GM19238 (cell line): ENCODE measurements around the gene KRTAP10-12.

Source experiments
- DNase-seq: peaks from one replicate; pipeline ENCODE4 v3.0.0; 2011; ENCODE audit warnings: low spot score; ENCODE audit not compliant: insufficient read length

Gene KRTAP10-12

DNA sequence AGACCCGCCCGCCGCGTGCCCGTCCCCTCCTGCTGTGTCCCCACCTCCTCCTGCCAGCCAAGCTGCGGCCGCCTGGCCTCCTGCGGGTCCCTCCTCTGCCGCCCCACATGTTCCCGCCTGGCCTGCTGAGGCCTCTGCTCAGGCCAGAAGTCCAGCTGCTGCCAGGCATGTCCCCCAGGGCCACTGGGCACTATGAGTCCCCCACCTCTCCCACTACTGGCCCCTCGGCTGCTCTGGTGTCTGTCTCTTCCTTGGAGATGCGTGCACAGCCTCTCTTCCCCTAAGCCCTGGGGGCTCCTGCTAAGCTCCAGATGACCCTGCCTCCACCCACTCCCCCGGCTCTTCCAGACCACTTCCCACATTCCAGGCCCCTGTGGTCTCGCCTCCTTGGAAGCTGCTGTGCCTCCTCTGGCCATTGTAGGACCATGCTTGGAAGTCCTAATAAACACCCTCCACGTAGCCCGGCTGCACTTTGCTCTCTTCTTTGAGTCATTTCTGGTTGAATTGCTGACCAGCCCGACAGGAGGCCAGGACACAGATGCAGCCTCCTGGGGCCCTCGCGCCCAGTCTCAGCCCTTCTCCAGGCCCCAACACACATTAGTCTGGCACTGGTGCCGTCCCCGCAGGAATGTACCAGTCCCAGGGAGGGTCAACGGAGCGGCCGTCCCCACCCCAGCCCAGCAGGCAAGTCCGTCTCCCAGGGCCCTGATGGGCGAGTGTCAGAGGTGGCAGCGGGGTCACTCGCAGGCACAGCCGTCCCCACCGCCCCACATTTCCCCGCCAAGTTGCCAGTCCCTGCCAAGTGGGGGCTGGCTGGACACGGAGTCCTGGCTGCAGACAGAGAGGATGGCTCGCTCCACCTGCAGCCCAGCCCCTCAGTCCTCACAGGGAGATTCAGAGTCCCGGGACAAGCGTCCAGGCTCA is 1.1 kb downstream of the KRTAP10-12 start:
- DNase-seq, result no peak

DNA sequence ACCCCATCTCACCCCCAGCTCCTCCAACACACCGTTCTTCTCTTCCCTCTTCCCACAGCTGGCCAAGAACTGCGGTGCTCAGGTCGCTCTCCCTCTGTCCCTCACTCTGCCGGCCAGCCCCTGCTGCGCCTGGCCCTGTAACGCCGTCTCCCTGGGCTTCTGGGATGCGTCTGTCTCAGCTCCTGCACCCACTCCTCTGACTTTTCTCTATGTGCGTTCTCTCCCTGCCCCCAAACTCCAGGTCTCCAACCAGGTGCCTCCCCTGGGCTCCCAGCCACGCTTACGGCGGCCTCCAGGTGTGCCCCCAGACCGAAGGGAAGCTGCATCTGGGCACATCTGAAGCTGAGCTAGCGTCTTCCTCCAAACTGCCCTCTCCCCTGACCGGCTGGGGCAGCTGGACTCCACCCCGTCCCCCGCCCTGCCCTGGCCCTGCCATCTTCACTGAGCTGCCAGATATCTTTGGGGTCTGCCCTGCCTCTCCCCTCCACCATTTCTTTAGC is 2.6 kb downstream of the KRTAP10-12 start:
- DNase-seq, result no peak

DNA sequence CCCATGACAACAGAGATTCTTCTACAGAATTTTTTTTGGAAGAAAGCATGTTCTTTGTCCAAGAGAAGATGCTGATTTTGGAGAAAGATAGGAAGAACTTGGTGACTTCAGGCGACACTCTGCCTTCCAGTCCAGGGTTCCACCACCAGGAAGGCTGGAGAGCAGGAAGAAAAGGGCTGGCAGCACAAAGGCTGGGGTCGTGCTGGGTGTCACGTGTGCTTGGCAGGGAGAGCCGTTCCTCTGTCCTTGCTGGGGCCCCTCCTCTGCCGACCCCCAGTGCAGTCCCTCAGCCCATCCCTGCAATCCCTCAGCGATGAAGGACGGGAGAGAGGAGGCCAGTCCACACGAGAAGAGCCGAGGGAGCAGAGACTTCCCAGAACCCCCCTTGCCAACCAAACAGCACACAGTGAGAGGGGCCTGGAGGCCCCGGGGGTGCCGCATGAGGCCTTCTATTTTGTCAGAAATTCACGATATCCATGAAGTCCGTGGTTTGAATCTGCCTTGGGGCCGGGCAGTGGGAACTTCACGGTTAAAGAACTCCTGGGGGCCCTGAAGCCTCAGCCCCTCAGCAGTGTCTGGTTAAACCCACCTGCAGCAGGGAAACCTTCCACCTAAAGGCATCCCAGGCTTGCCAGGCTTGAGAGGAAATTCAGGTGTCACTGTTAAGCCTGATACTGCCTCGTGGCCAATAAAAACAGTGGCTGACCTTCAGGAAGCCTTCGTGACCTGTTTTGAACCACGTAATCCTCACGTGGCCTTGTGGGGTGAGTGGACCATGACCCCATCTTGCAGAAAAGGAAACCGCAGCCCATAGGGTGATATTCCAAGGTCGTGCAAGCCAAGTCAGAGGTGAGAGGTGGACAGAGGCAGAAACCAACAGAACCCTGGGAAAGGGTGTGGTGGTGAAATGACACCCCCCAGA is 3.4 kb downstream of the KRTAP10-12 start:
- no peak for DNase-seq

DNA sequence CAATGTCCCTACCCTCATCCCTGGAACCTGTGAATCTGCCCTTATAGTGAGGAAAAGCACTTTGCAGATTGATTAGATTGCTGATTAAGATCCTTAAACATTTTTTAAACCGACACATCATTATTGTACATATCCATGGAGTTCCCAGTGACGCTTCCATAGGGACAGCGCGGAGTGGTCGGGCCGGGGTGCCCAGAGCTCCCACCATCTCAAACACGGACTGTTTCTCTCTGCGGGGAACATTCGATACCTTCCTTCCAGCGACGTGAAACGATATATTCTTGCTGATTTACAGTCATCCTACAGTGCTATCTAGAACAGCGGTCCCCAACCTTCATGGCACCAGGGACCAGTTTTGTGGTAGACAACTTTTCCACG is 4.0 kb downstream of the KRTAP10-12 start:
- DNase-seq, result no peak

DNA sequence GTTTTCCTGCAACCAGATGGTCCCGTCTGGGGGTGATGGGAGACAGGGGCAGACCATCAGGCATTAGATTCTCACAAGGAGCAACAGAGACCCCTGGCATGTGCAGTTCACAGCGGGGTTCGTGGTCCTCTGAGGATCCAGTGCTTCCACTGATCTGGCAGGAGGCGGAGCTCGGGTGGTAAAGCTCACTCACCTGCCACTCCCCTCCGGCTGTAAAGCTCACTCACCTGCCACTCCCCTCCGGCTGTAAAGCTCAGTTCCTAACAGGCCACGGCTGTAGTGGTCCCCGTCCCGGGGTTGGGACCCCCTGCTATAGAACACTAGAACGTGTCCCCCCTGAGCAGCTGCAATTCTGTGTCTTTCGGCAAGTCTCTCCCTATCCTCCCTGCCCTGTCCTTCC is 4.6 kb downstream of the KRTAP10-12 start:
- DNase-seq, result no peak

DNA sequence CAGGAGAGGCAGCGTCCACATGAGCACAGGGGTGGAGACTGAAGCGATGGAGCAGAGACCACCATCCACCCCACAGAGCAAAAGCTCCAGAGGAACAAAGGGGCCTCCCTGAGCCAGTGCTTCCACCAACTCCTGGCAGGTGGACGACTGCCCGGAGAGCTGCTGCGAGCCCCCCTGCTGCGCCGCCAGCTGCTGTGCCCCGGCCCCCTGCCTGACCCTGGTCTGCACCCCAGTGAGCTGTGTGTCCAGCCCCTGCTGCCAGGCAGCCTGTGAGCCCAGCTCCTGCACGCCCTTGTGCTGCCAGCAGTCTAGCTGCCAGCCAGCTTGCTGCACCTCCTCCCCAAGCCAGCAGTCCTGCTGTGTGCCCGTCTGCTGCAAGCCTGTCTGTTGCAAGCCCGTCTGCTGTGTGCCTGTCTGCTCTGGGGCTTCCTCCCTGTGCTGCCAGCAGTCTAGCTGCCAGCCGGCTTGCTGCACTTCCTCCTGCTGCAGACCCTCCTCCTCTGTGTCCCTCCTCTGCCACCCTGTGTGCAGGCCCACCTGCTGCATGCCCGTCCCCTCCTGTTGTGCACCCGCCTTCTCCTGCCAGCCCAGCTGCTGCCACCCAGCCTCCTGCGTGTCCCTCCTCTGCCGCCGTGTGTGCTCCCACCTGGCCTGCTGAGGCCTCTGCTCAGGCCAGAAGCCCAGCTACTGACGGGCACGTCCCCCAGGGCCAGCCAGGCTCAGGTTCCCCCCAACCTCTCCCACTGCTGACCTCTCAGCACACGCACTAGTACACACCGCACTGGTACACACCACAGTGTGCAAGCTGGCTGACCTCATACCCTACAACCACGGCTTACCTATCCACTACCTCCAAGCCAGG is 5.4 kb downstream of the KRTAP10-12 start:
- no peak for DNase-seq

DNA sequence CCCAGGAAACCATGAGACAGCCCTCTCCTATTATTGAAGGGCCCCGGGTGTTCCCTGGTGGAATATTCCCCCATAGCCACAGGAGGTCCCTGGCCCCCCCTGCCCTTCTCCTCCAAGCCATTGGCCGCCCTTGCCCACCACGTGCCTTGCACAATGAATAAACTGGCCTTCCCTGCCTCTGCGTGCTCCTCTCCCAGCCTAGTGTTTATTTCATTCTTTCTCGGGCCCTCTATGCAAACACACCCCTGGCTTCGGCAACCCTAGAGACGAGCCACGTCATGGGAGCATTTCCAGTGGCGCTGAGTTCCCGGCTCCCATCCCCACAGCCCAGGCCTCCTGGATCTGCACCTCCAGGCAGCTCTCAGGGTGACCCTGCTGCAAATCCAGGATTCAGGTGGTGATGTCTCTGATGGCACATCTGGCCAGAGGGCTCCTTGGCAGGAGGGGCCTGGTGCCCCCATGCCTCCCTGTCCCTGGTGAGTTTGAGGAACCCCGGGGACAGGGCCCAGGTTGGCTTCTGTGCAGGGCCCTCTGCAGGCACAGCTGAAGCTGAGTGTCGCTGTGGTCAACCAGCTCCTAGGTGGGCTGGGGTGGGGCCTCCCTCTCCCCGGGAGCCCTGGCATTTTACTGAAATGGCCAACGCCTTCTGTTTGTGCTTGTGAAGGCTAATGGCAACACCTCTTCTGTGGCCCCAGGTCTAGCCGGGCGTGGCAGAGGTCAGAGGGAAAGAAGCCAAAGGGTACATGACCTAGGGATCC is 6.2 kb downstream of the KRTAP10-12 start:
- no peak for DNase-seq

DNA sequence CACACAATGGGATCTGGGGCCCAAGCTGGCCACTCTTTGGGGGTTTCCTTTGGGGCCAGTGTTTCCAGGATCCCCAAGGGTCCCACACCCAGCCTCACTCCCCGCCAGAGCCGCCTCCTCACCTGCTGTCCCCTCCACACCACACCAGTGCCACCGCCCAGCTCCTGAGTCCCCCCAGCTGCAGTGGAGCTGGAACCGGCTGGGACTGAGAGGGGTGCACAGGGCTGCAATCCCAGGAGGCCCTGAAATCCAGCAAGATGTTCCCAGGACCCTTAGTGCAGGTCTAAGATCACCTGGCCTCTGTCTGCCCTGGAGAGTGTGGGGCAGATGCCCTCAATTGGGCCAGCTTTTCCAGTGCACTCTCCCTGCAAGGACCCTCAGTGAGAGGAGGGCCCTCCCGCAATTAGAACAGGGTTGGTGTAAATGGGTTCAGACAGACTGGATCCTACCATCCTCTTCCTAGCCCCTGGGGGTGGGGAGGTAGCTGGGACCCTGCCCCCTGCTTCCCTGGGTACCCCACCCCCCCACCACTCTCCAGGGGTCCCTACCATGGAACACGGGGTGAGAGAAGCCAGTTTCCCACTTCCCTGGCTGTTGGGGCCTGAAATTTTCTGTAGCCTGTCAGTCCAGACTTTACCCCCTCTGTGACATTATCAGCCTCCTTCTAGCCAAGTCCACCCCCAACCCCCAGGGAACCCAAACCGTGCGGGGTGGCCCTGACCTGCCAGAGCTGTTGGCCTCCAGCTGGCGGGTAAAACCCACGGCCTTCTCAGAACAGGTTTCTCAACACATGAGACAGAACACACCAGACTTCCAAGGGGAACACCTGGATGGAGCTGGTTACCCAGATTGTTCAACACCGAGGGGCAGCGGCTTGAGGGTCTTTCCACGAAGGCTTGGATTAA is 7.0 kb downstream of the KRTAP10-12 start:
- DNase-seq, result no peak

DNA sequence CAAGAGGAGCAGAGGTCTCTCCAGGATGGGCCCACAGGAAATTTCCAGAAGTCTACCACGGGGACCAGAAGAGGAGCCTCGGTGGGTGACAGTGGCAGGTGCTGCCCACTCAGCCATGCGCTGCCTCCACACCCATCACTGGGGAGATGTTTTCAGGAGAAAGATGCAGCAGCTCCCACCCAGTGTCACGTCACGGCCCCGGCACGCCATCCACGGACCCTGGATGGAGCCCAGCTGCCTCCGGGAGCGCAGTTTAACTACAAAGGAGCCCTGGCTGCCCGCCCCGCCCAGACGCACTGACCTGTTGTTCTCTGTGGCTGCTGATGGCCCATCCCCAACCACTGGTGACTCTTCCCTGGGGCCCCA is 7.6 kb downstream of the KRTAP10-12 start:
- no peak for DNase-seq

DNA sequence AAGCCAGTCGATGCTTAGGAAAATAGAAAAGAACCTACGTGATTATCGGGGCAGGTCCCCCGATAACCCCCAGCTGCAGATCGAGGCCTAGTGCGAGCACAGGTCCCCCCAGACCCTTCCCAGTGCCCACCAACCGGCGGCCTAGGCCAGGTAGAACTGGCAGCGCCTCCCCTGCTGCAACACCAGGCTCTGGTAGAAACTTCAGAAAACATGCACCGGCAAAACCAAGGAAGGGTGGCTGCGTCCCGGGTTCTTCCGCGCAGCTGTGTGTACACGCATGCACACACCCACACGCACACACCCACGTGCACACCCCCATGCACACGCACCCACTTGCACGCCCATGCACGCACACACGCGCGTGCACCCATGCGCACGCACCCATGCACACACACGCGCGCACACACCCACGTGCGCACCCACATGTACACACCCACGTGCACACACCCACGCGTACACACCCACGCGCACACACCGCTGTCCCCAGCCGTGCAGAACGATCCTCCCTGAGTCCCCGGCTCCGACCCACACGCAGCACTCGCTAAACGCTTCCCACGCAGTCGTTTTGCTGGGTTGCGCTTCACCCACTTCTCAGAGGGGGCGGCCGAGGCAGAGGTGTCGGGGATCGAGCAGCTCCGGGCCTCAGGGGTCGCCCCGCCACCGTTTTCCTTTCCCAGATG is 9.2 kb downstream of the KRTAP10-12 start:
- no peak for DNase-seq

DNA sequence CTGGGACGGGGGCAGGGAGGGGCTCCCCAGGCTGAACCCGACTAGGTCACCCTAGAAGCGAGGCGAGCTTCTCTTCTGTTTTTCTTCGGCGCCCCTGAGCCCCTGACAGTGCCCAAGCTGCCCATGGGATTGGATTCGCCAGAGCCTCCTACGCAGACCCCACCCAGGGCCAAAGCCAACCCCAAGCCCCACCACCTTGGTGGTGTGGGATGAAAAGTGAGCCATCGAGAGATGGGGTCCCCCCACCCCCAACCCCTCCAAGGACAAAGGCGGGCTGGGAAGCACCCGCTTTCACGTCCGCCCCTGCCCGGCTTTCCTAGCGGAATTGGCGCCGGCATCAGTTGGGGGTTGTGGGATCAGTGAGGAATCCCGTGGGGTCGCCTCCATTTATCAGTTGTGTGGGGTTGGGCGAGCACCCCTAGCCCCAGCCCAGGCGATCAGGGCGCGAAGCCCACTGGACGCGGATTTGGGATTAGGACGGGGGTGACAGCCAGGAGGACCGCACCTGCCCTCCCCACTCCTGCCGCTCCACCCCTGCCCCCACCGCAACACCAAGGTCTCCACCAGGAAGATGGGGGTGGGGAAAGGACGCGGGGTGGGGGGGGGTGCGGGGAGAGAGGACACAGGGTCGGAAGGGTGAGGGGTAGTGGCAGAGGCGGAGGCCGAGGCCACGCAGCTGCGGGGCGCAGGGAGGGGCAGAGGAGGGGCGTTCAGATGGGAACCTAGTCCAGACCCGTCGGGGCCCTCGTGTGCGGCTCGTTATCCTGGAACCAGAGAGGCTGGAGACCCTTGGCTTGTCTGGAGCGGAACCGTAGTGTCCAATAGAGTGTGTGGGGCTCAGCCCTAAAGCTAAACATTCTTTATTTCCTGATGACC is 10.0 kb downstream of the KRTAP10-12 start:
- DNase-seq, result no peak

DNA sequence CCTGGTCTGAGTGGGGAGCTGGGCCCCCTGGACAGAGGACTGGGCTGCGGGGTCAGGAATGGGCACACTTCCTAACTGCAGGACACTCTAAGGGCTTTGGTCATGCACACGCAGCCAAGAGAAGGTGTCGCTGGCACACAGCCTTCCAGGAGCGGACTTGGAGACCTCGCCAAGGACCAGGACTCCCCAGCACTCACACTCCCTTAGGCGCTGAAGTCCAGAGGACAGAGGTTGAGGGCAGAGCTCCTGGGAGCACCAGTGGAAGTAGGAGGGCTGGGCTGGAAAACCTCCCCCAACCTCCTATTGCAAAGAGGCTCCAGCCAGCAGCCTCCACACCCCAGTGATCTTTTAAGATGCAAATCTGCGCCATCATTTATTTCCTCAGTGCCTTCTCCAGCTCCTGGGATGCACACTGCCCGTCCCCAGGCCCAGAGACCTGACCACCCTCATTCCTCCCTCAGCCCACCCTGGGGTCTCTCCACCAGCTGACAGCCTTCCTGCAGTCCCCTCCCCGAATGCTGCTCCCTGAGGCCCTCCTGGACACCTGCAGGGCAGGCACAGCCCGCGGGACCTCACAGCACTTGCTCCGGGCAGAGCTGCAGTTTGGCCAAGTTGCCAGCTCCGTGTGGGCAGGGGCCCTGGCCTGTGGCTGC is 11.4 kb downstream of the KRTAP10-12 start:
- no peak for DNase-seq

DNA sequence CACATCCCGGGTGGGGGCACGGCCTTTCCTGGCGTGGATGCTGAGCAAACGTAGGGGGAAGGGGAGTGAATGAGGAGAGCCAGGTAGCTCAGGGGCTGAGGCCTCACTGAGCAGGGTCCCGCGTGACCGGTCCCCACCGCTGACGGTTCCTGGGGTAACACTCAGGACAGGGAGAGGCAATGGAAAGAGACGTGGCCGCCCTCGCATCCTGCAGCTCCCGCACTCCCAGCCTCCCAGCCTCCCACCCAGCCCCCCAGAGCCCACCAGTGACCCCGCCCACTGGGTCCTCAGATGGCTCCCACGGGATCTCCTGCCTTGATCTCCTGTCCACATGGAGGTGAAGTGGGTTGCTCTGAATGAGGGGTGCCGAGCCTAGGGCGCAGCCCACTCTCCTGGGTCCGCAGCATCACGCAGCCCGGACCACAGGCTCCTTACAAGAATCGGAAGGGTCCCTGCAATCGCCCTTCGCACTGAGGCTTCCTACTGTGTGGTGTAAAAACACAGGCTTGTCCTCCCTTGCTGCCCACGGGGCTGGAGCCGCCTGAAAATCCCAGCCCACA is 12.0 kb downstream of the KRTAP10-12 start:
- DNase-seq, result no peak

DNA sequence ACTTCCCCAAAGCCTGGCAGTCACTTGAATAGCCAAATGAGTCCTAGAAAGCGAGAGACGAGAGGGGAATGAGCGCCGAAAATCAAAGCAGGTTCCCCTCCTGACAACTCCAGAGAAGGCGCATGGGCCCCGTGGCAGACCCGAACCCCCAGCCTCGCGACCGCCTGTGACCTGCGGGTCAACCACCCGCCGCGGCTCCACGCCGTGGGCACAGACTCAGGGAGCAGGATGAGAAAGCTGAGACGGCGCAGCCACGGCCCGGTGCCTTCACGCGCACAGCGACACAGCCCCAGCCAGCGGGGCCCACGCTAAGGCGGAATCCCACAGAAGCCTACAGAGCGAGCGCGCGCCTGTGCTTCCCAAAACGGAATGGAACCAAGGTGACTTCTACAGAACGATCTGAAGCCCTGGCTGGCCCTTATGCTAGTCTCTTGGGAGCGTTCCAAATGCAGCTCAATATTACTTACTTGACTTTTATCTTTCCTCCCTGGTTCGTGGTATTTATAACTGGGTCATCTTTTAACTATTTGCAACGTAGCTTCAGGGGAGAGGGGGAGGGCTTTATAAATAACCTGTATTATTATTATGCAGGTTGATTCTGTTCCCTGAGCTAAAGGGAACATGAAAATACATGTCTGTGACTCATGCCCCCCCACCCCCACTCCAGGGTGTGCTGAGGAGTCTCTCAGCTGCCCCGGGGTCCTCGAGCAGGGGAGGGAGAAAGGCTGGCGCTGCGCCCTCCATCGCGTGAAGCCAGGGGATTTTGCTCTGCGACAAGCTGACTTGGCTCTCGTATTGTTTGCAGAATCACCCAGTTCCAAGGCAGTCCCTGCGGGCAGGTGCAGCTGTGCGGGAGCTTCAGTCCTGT is 12.7 kb downstream of the KRTAP10-12 start:
- no peak for DNase-seq

DNA sequence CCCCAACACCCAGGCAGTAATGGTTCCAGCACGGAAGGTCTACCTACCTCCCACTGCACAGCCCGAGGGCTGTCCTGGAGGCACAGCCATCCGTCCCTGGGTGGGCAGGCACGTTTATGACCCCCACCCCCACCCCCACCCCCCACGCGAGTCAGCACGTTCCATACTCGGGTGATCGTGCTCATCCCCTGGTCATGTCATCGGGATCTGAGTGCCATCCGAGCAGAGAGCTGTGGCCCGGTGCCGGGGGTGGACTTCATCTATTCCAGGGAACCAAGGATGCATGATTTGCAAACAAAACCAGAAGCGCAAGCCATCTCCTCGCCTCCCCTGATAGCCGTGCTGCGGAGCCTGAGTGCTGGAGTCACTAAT is 13.3 kb downstream of the KRTAP10-12 start:
- DNase-seq, result no peak

DNA sequence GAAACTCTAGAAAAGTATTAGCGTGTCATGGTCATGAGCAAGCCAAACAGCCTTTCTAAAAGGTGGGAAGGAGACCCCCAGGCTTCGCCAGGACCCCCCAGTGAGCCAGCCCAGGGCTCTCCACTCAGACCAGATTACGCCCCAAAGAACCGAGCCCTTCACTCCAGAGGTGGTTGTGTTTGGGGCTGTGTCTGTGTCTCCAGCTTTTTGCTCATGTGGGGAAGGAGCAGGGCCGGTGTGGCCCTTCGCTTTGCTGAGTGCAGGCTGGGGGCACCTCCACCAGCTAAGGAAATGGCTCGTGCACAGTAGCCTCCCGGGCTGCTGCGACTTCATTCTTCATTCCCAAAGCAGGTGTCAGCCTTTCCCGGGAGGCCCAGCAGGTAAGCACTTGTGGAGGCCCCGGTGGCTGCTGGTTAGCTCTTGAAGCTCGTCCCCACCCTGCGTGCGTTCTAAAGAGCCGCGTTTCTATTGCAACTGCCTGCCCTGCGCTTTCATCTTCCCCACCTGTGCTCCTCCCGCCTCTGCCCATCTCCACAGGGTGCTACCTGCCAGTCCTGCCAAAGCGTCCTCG is 13.9 kb downstream of the KRTAP10-12 start:
- no peak for DNase-seq
